Upper lobe of left lung (tissue), 4 donors: ENCODE results near the gene TMEM169.

ENCODE experiments used
- EP300 ChIP-seq, 4 donors: sonication (generic); formaldehyde crosslinking; IDR thresholded peaks; one replicate each; pipeline ENCODE4 v1.5.1; 2017; ENCODE audit warnings: antibody characterized with exemption in 4 of 4, control low read depth in 2 of 4
- POLR2A ChIP-seq, 4 donors: fragments of 450-650 bp; IDR thresholded peaks; one replicate each; pipeline ENCODE4 v1.5.1; 2016 to 2017; ENCODE audit warnings: antibody characterized with exemption in 4 of 4, mild to moderate bottlenecking in 2 of 4
- TF ChIP-seq, protein P1 (sequence below), 6 experiments: fragments of 450-650 bp in 4 of 6; fragments of 200-600 bp in 2 of 6; sonication (generic) in 2 of 6; IDR thresholded peaks; one replicate each; pipeline ENCODE4 v1.5.1; 2016 to 2019; ENCODE audit warnings: antibody characterized with exemption in 6 of 6

DNA sequence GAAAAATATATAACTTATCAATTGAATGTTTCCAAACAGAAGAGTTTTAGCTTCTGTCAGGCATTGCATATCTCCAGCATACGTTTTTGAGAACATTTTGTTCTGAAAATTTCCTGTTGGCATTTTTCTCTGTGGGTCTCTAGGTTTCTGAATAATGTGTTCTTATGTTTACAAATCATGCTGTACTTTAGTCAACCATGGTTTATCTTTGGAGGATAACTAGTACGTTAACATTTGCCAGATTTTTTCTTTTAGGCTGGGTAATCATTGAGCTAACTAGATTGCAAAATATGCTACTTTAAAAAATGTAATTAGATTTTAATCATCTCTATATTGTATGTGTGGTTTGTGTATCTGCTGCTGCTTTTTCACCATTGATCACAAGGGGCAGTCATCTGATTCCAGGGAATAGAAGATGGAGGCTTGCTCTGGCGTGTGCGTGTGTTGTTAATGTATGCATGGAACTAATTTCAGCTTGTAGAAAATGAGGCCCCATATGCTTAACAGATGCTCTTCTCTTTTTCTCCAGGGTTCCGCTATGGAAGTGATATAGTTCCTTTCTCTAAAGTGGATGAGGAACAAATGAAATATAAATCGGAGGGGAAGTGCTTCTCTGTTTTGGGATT, 48.7 kb downstream of the TMEM169 start:
- TF ChIP-seq, protein P1, sequence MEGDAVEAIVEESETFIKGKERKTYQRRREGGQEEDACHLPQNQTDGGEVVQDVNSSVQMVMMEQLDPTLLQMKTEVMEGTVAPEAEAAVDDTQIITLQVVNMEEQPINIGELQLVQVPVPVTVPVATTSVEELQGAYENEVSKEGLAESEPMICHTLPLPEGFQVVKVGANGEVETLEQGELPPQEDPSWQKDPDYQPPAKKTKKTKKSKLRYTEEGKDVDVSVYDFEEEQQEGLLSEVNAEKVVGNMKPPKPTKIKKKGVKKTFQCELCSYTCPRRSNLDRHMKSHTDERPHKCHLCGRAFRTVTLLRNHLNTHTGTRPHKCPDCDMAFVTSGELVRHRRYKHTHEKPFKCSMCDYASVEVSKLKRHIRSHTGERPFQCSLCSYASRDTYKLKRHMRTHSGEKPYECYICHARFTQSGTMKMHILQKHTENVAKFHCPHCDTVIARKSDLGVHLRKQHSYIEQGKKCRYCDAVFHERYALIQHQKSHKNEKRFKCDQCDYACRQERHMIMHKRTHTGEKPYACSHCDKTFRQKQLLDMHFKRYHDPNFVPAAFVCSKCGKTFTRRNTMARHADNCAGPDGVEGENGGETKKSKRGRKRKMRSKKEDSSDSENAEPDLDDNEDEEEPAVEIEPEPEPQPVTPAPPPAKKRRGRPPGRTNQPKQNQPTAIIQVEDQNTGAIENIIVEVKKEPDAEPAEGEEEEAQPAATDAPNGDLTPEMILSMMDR (IDR thresholded peaks at IDR 0.05) = no peak
- no peak for TF ChIP-seq EP300 (IDR thresholded peaks at IDR 0.05)
- no peak for TF ChIP-seq POLR2A (IDR thresholded peaks at IDR 0.05)
